Activated CD8-positive, alpha-beta T cell treated with anti-CD3 and anti-CD28 coated beads for 36 hours (primary cell): ENCODE measurements around the gene PTPRD. TPM values are rescaled to one million over a fixed set of nuclear protein-coding genes. Genes with fewer than 3 reads are reported as not detected.

Experiments
- ATAC-seq: fragments of 200-7000 bp; cut with Tn5 transposase; one replicate; pipeline ENCODE4 v1.10.0; 2021; ENCODE audit warnings: mild to moderate bottlenecking, moderate library complexity
- CTCF ChIA-PET: fragments of 350-600 bp; sonication (Branson Sonifier 250); formaldehyde crosslinking; loops from one replicate; lab custom pipeline; 2021; ENCODE audit warnings: antibody characterized with exemption; lab: Charles Lee
- POLR2A ChIA-PET: fragments of 350-600 bp; sonication (Branson Sonifier 250); formaldehyde crosslinking; loops from one replicate; lab custom pipeline; 2021; ENCODE audit warnings: antibody characterized with exemption; lab: Charles Lee
- DNase-seq: peaks from one replicate; pipeline ENCODE4 v3.0.0-alpha.2; 2020
- H3K27ac Mint-ChIP-seq: one replicate; pipeline ENCODE4 v1.8.0; 2021; ENCODE audit warnings: mild to moderate bottlenecking, mixed read lengths
- H3K27me3 Mint-ChIP-seq: one replicate; pipeline ENCODE4 v1.8.0; 2021; ENCODE audit warnings: mixed read lengths
- H3K36me3 Mint-ChIP-seq: one replicate; pipeline ENCODE4 v1.8.0; 2021; ENCODE audit warnings: low read depth, mixed read lengths
- H3K4me1 Mint-ChIP-seq: one replicate; pipeline ENCODE4 v1.8.0; 2021; ENCODE audit warnings: low read depth, mixed read lengths
- H3K4me3 Mint-ChIP-seq: one replicate; pipeline ENCODE4 v1.8.0; 2021; ENCODE audit warnings: mild to moderate bottlenecking, moderate library complexity, mixed read lengths
- H3K9me3 Mint-ChIP-seq: one replicate; pipeline ENCODE4 v1.8.0; 2021; ENCODE audit warnings: mixed read lengths
- CTCF ChIP-seq: fragments of 200-600 bp; IDR thresholded peaks from one replicate; pipeline ENCODE4 v1.8.0; 2022; ENCODE audit warnings: antibody characterized with exemption, mild to moderate bottlenecking
- intact Hi-C: fragments of 100-400 bp; cut with micrococcal nuclease; formaldehyde crosslinking; loops from one replicate; pipeline ENCODE4 v1.10.0; 2022
- total RNA-seq, 2 experiments: library from RNA; stranded (reverse); gene quantifications; one replicate each; pipeline ENCODE4 v1.2.3, GENCODE V29; 2021

Gene PTPRD
- total RNA-seq, 2 experiments from 2014 or later = not detected

GRCh38 chr9:10248890-10249289 is 363.9 kb downstream of the PTPRD start:
- H3K4me1 Mint-ChIP-seq = no peaks in the 10 kb centered on the region
- no peaks in the 10 kb centered on the region for H3K36me3 Mint-ChIP-seq
- ChIA-PET CTCF (no interaction called here), POLR2A (no interaction called here)
- no peak overlapping the region for H3K4me3 Mint-ChIP-seq
- H3K9me3 Mint-ChIP-seq = peaks cover 6% of the 10 kb centered on the region
- intact Hi-C loops = no loop called here
- no peak overlapping the region for H3K27ac Mint-ChIP-seq
- ATAC-seq (no peak), DNase-seq (no peak)
- no peak for TF ChIP-seq CTCF
- H3K27me3 Mint-ChIP-seq = no peaks in the 10 kb centered on the region

- ChIA-PET CTCF (no interaction called here), POLR2A (no interaction called here)
- DNase-seq (no peak), ATAC-seq (no peak)
- Mint-ChIP-seq H3K36me3 (no peaks in the 10 kb centered on the region), H3K4me1 (no peaks in the 10 kb centered on the region), H3K27me3 (no peaks in the 10 kb centered on the region), H3K4me3 (no peak overlapping the region), H3K27ac (no peak overlapping the region), H3K9me3 (peaks cover 14% of the 10 kb centered on the region)
- intact Hi-C loops = no loop called here
- TF ChIP-seq CTCF = no peak
Measured at GRCh38 chr9:10242255-10242654, 370.5 kb downstream of the PTPRD start.

- no peaks in the 10 kb centered on the region for H3K36me3 Mint-ChIP-seq
- H3K27me3 Mint-ChIP-seq = no peaks in the 10 kb centered on the region
- no peak for TF ChIP-seq CTCF
- DNase-seq = no peak
- no peak overlapping the region for H3K27ac Mint-ChIP-seq
- no peaks in the 10 kb centered on the region for H3K4me1 Mint-ChIP-seq
- intact Hi-C loops = no loop called here
- ChIA-PET POLR2A (interaction anchor here (0.6 kb wide), 1 partner anchor 956 kb away, joined by 3 read pairs; no protein-coding TSS in a partner anchor), CTCF (no interaction called here)
- ATAC-seq = no peak
- H3K4me3 Mint-ChIP-seq = no peak overlapping the region
- H3K9me3 Mint-ChIP-seq = peaks cover 6% of the 10 kb centered on the region
Measured at GRCh38 chr9:10238087-10238486, 374.7 kb downstream of the PTPRD start.

DNA sequence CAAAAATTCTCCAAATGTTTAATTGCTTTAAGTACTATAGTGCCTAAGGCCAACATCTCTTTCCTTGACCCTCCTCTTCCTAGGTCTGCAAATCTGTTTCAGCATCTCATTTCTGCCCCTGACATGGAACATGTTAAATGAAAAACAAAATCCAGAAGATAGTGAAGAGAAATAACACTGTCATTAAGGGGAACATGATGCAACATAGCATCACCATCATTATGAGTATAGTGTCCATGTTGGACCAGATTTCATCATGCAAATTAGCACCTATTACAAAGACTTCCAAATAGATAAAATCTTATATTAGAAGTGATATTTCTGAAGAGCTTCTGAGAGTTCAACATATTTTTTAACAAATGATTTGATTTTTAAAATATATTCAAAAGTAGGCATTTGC is 375.2 kb downstream of the PTPRD start:
- no peak overlapping the region for H3K4me3 Mint-ChIP-seq
- ChIA-PET POLR2A (interaction anchor here (0.6 kb wide), 1 partner anchor 956 kb away, joined by 3 read pairs; no protein-coding TSS in a partner anchor), CTCF (no interaction called here)
- DNase-seq (no peak), ATAC-seq (no peak)
- no peak for TF ChIP-seq CTCF
- H3K27me3 Mint-ChIP-seq = no peaks in the 10 kb centered on the region
- peaks cover 8% of the 10 kb centered on the region for H3K9me3 Mint-ChIP-seq
- intact Hi-C loops = no loop called here
- no peaks in the 10 kb centered on the region for H3K36me3 Mint-ChIP-seq
- no peaks in the 10 kb centered on the region for H3K4me1 Mint-ChIP-seq
- no peak overlapping the region for H3K27ac Mint-ChIP-seq

- no peaks in the 10 kb centered on the region for H3K27me3 Mint-ChIP-seq
- DNase-seq (no peak), ATAC-seq (no peak)
- no peak overlapping the region for H3K4me3 Mint-ChIP-seq
- ChIA-PET CTCF (no interaction called here), POLR2A (no interaction called here)
- no peak for TF ChIP-seq CTCF
- peaks cover 8% of the 10 kb centered on the region for H3K9me3 Mint-ChIP-seq
- no peak overlapping the region for H3K27ac Mint-ChIP-seq
- no peaks in the 10 kb centered on the region for H3K36me3 Mint-ChIP-seq
- intact Hi-C loops = no loop called here
- no peaks in the 10 kb centered on the region for H3K4me1 Mint-ChIP-seq
Measured at GRCh38 chr9:10236161-10236560, 376.6 kb downstream of the PTPRD start.
